Stimulated activated CD8-positive, alpha-beta memory T cell treated with anti-CD3 and anti-CD28 coated beads, Interleukin-7, amount 100 ng/mL, for 24 hours (primary cell): ENCODE results near the gene ITGA3.
"Not testable (repeated sequence)": the region's sequence is repeated elsewhere in the genome, so short reads cannot be mapped to it uniquely, and the experiment has no call there.

ENCODE experiments used
- DNase-seq: peaks from one replicate; pipeline ENCODE4 v3.0.0-alpha.2; 2020; ENCODE audit warnings: low read depth

The ITGA3 gene

GRCh38 chr17:50035421-50035879 is 20.5 kb upstream of the ITGA3 start:
- no peak for DNase-seq

- no peak for DNase-seq
Measured at GRCh38 chr17:50035945-50036344, 20.0 kb upstream of the ITGA3 start.

DNA sequence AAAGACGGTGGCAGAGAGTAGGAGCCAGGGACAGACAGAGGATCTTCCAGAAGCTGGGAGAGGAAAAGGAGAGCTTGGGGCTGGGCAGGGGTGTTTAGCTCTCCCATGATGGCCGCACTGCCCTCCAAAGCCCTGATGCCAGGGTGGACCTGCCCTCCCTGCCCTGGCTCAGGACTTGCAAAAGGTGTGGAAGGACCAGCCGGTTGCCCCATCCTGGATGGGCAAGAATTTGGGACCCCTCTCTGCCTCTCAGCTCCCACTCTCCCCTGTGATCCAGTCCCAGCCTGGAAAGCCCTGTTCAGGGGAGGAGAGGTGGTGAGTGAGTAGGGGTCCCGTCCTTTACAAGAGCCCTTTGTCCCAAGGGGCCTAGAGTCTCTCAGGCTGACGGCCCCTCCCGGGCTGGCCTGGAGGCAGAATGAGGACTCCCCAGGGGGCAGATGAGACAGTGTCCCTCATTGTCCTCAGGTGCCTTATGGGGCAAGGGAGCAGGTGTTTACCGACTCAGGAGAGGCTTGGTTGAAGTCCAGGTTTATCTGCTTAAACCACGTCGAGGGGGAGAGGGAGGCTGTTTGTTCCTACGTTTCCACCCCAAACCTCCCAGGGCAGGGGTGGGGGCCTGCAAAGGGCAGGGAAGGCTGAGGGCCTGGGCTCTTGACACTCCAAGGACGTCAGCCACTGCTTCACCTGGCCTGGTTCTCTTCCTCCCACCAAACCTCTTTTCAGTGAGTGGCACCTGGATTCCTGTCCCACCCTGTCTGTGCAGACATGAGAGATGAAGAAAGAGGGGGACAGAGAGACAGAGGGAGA is 19.3 kb upstream of the ITGA3 start:
- DNase-seq, result no peak

GRCh38 chr17:50037321-50038107 is 18.4 kb upstream of the ITGA3 start:
- no peak for DNase-seq

DNA sequence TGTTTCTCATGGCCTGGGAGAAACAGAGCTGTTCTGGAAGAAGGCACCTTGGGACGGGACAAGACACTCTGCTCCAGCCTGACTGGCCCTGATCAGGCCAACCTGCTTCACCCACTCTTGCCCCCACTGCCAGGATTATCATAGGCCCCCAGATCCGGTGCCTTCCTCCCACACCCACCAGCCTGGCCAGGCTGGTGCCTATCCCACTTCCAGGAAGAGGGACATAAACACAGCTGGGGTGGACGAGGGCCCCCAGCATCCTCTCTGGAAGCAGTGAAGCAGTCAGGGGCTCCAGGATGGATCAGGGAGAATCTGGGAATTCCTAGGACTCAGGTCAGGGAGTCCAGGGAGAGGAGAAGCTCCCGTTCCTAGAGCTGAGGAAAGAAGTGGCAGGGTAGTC is 16.9 kb upstream of the ITGA3 start:
- no peak for DNase-seq

DNA sequence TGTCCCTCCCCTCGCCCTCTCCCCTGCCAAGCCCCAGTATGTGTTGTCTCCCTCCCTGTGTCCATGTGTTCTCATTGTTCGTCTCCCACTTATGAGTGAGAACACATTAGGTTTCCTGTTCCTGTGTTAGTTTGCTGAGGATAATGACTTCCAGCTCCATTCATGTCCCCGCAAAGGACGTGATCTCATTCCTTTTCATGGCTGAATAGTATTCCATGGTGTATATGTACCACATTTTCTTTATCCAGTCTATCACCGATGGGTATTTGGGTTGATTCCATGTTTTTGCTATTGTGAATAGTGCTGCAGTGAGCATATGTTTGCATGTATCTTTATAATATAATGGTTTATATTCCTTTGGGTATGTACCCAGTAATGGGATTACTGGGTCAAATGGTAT is 15.4 kb upstream of the ITGA3 start:
- DNase-seq, result not testable (repeated sequence)

GRCh38 chr17:50042211-50042610 is 13.7 kb upstream of the ITGA3 start:
- no peak for DNase-seq

GRCh38 chr17:50043290-50044148 is 12.4 kb upstream of the ITGA3 start:
- DNase-seq, result no peak

GRCh38 chr17:50044483-50044882 is 11.4 kb upstream of the ITGA3 start:
- no peak for DNase-seq

DNA sequence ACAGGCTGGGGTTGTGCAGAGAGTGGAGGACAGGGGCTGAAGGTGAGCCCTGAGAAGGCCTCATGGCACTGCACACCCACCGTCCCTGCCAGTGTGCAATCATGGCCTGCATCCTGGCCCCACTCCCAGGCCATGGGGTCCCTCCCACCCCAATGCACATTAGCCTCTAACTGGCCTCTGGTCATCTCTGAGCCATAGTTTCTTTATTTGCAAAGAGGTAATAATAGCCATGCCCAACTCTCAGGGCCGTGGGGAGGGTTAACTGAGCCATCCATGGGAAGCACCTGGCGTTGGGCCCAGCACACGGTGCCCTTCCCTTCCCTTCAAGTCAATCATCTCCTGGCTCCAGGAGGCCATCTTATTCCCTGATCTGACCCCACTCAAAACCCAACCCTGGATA is 10.8 kb upstream of the ITGA3 start:
- DNase-seq, result no peak

DNA sequence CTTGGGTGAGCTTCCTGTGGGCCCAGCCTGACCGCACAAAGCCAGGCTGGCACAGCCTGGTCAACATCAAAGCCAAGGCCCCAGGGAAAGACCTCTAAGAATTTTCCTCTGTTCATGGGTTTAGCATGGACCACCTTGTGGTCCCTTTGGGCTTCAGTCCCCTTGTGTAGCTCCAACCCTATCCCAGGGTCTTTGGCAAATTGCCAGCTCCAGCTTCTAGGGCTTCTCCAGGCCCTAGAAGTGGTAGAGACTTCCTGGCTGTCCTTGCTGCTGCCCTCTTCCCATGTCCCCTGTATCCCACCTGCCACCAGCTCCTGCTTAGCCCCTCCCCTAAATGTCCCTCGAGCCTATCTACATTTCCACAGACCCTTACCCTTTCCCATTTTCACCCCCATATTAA is 9.7 kb upstream of the ITGA3 start:
- no peak for DNase-seq

- no peak for DNase-seq
Measured at GRCh38 chr17:50046667-50047066, 9.2 kb upstream of the ITGA3 start.

- DNase-seq, result no peak
Measured at GRCh38 chr17:50047083-50047482, 8.8 kb upstream of the ITGA3 start.

GRCh38 chr17:50047488-50048126 is 8.3 kb upstream of the ITGA3 start:
- DNase-seq, result no peak

DNA sequence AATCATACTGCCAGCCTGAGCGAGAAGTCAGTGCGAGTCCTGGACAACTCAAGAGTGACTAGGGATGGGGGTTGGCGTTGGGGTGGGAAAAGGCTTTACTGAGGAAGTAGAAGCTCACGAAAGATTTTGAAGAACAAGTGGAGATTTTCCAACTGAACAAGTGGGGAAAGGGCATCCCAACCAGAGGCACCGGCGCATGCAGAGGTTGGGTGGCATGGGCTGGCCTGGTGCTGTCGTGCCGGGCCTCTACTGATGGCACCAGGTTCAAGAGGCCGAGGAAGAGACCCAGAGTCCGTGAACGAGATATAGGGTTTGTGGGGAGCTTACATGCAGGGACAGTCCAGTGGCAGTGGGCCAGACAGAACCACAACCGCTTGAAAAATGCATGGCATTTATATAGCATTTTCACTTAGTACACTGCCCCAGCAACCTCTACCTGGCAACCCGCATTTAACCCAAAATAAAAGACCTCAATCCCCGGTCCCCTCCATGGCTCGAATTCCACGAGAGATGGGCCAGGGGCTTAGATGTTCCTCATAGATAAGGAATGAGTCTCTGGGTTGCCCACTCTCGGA is 7.7 kb upstream of the ITGA3 start:
- DNase-seq, result no peak

DNA sequence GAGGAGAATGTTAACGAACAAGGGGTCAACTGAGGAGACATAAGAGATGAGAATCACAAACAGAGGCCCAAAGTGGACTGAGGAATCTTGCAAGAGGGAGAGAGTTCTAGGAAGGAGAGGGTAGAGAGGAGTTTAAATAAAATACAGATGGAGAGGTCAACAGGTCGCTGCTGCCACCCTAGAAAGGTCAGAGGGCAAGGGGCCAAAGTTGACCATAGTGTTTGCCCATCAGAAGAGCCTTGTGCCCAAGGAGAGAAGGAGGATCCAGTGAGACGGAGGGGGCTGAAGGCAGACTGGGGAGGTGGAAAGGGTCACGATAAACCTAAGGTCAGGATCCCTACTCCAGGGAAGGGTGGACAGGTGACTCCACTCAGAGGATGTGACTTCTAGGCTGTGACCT is 6.9 kb upstream of the ITGA3 start:
- DNase-seq, result no peak

- DNase-seq, result no peak
Measured at GRCh38 chr17:50049636-50050035, 6.3 kb upstream of the ITGA3 start.

DNA sequence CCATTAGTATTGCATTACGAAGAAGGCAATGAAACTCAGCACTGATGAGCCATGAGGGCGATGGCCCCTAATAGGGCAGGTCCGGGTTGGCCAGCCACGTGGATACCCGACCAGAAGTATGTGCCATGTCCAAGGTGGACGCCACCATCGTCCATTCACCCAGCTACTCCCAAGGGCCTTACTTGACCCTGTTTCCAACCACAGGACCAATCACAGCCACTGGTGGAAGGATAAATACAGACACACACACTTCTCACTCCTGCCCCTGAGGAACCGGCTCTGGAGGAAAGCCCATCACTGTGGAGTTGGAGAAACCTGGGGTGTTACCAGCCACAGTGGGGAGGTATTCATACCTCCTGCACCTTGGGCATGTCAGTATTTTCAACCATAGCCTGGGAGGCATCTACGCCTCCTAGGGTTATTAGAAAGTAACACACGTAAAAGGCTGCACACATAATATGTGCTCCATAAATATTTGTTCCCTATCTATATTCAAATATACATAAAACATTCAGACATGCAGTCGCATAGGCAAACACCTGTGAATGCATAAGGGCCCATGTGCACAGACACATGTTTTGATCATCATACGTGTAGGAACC is 5.4 kb upstream of the ITGA3 start:
- no peak for DNase-seq

DNA sequence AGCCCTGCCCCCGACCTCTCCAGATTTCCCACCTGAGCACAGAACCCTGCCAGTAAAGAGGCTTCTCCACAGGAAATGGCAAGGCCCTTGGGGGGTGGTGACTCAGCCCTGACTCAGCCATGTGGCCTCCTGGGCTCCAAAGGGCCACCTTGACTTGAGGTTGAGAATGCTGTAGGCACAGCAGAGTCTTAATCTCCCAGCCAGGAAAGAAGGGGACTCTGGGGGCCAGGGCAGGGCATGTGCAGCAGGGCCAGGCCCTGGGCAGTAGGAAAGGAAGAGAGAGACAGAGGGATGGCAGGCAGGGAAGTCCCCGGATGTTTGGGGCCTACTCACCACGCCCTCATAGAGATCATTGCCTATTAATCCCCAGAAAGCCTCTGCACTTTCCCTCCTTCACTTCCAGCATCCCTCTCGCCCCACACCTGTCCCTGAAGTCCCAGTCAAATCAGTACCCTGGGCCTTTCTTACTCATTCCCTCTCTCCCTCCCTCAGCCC is 4.8 kb upstream of the ITGA3 start:
- DNase-seq, result peak; percentile 50

GRCh38 chr17:50051606-50052005 is 4.3 kb upstream of the ITGA3 start:
- DNase-seq, result no peak

- DNase-seq, result no peak
Measured at GRCh38 chr17:50052241-50052796, 3.6 kb upstream of the ITGA3 start.
